ENCODE results near the gene ATP8A2.

DNA sequence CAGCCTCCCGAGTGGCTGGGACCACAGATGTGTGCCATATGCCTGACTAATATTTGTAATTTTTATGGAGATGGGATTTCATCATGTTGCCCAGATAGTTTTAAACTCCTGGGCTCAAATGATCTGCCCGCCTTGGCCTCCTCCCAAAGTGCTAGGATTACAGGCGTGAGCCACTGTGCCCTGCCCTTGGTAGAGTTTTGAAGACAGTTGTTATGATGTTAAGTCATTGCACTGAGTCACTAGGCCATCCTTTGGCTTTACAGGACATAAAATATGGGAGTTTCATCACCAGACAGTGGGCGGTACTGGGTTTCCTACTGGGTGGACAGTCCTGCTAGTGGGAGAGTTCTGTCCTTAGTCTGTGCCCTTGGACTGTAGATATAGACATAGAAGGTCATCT lies 282.5 kb downstream of the ATP8A2 start:
- TF ChIP-seq, protein P1, sequence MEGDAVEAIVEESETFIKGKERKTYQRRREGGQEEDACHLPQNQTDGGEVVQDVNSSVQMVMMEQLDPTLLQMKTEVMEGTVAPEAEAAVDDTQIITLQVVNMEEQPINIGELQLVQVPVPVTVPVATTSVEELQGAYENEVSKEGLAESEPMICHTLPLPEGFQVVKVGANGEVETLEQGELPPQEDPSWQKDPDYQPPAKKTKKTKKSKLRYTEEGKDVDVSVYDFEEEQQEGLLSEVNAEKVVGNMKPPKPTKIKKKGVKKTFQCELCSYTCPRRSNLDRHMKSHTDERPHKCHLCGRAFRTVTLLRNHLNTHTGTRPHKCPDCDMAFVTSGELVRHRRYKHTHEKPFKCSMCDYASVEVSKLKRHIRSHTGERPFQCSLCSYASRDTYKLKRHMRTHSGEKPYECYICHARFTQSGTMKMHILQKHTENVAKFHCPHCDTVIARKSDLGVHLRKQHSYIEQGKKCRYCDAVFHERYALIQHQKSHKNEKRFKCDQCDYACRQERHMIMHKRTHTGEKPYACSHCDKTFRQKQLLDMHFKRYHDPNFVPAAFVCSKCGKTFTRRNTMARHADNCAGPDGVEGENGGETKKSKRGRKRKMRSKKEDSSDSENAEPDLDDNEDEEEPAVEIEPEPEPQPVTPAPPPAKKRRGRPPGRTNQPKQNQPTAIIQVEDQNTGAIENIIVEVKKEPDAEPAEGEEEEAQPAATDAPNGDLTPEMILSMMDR (IDR thresholded peaks at IDR 0.05): no peak
- no peak for TF ChIP-seq EP300 (IDR thresholded peaks at IDR 0.05)
